Endothelial cell (in vitro differentiated cells): ENCODE results near the gene HIVEP2. TPM values are rescaled to one million over a fixed set of nuclear protein-coding genes. Genes with fewer than 3 reads are reported as not detected.
A peak's percentile ranks its signal among the peaks of the same experiment; 100 is the strongest.

Experiments
- DNase-seq: peaks from one replicate; pipeline ENCODE4 v3.0.0; 2021; ENCODE audit warnings: low spot score
- H3K27ac Mint-ChIP-seq: one replicate; pipeline ENCODE4 v1.8.0; 2021; ENCODE audit warnings: mixed read lengths, inconsistent platforms; ENCODE audit not compliant: unreplicated experiment
- H3K27me3 Mint-ChIP-seq: one replicate; pipeline ENCODE4 v1.8.0; 2021; ENCODE audit warnings: mild to moderate bottlenecking, moderate library complexity, mixed read lengths, inconsistent platforms; ENCODE audit not compliant: unreplicated experiment
- H3K36me3 Mint-ChIP-seq: one replicate; pipeline ENCODE4 v1.8.0; 2021; ENCODE audit warnings: mild to moderate bottlenecking, low read depth, mixed read lengths, inconsistent platforms; ENCODE audit not compliant: unreplicated experiment
- H3K4me1 Mint-ChIP-seq: one replicate; pipeline ENCODE4 v1.8.0; 2021; ENCODE audit warnings: mild to moderate bottlenecking, mixed read lengths, inconsistent platforms; ENCODE audit not compliant: unreplicated experiment
- H3K4me3 Mint-ChIP-seq: one replicate; pipeline ENCODE4 v1.8.0; 2021; ENCODE audit warnings: mild to moderate bottlenecking, mixed read lengths, inconsistent platforms; ENCODE audit not compliant: unreplicated experiment
- H3K9me3 Mint-ChIP-seq: one replicate; pipeline ENCODE4 v1.8.0; 2021; ENCODE audit warnings: mixed read lengths, inconsistent platforms; ENCODE audit not compliant: unreplicated experiment
- CTCF ChIP-seq: fragments of 200-600 bp; sonication (generic); IDR thresholded peaks from one replicate; pipeline ENCODE4 v1.5.0; 2021; ENCODE audit warnings: antibody characterized with exemption; ENCODE audit not compliant: unreplicated experiment
- total RNA-seq: library from RNA; stranded (reverse); fragmentation: NEBNext Ultra II Directional; extraction: Animal tissue kit (Norgen Biotek cat#: 25700); gene quantifications from one replicate; pipeline ENCODE4 v1.2.1, GENCODE V29; 2021; ENCODE audit not compliant: unreplicated experiment

Gene HIVEP2
- total RNA-seq, 1 donor from 2014 or later = 15.6 TPM

GRCh38 chr6:142738731-142739130 is 206.2 kb downstream of the HIVEP2 start:
- Mint-ChIP-seq H3K9me3 (no peaks in the 10 kb centered on the region), H3K36me3 (no peaks in the 10 kb centered on the region), H3K4me1 (peaks cover 25% of the 10 kb centered on the region), H3K27ac (no peak overlapping the region), H3K4me3 (no peak overlapping the region), H3K27me3 (no peaks in the 10 kb centered on the region)
- no peak for DNase-seq
- TF ChIP-seq CTCF = no peak

GRCh38 chr6:142738035-142738396 is 207.0 kb downstream of the HIVEP2 start:
- no peak overlapping the region for H3K4me3 Mint-ChIP-seq
- TF ChIP-seq CTCF = no peak
- no peak overlapping the region for H3K27ac Mint-ChIP-seq
- H3K4me1 Mint-ChIP-seq = peaks cover 29% of the 10 kb centered on the region
- no peak for DNase-seq
- H3K9me3 Mint-ChIP-seq = no peaks in the 10 kb centered on the region
- peaks cover 4% of the 10 kb centered on the region for H3K36me3 Mint-ChIP-seq
- no peaks in the 10 kb centered on the region for H3K27me3 Mint-ChIP-seq

- H3K27ac Mint-ChIP-seq = peak overlapping the region; percentile 53
- no peak for DNase-seq
These were observed 207.5 kb downstream of the HIVEP2 start for GRCh38 chr6:142737368-142738034.

GRCh38 chr6:142735204-142735603 is 209.8 kb downstream of the HIVEP2 start:
- Mint-ChIP-seq H3K27ac (no peak overlapping the region), H3K4me3 (no peak overlapping the region), H3K36me3 (peaks cover 4% of the 10 kb centered on the region), H3K4me1 (peaks cover 39% of the 10 kb centered on the region), H3K27me3 (peaks cover 2% of the 10 kb centered on the region), H3K9me3 (no peaks in the 10 kb centered on the region)
- no peak for DNase-seq
- no peak for TF ChIP-seq CTCF

More at GRCh38 chr6:142737368-142738034, 207.5 kb downstream of the HIVEP2 start:
- no peaks in the 10 kb centered on the region for H3K9me3 Mint-ChIP-seq
- H3K4me3 Mint-ChIP-seq = peak overlapping the region; percentile 3
- no peaks in the 10 kb centered on the region for H3K27me3 Mint-ChIP-seq
- H3K36me3 Mint-ChIP-seq = peaks cover 4% of the 10 kb centered on the region
- TF ChIP-seq CTCF = no peak
- H3K4me1 Mint-ChIP-seq = peaks cover 29% of the 10 kb centered on the region

GRCh38 chr6:142732790-142733189 is 212.2 kb downstream of the HIVEP2 start:
- Mint-ChIP-seq H3K27me3 (peaks cover 2% of the 10 kb centered on the region), H3K27ac (no peak overlapping the region), H3K4me1 (peaks cover 52% of the 10 kb centered on the region), H3K36me3 (peaks cover 4% of the 10 kb centered on the region), H3K4me3 (no peak overlapping the region), H3K9me3 (no peaks in the 10 kb centered on the region)
- DNase-seq = no peak
- TF ChIP-seq CTCF = no peak
